HEK293 (cell line): Measurements from ENCODE around the gene TTL.

Experiments used
- CTCF ChIA-PET: fragments of 350-600 bp; formaldehyde crosslinking; extraction: SDS; loops from one replicate; lab custom pipeline; 2021; ENCODE audit warnings: antibody characterized with exemption; lab: Yijun Ruan, JAX
- POLR2A ChIA-PET: fragments of 300-600 bp; formaldehyde crosslinking; extraction: SDS; loops from one replicate; lab custom pipeline; 2020; ENCODE audit warnings: antibody characterized with exemption, inconsistent platforms; lab: Yijun Ruan, JAX
- H3K27ac ChIP-seq: fragments of 200-500 bp; sonication (Bioruptor generic); 2 replicates; pipeline ENCODE4 v1.5.1; 2014; ENCODE audit warnings: low read depth, low read length, control low read depth, inconsistent platforms; ENCODE audit errors: extremely low read depth
- H3K36me3 ChIP-seq, 2 experiments: fragments of 200-500 bp in 1 of 2; sonication (Bioruptor generic) in 1 of 2; 1 replicate in 1 of 2; 2 replicates in 1 of 2; pipeline ENCODE4 v1.5.1; 2014 to 2017; ENCODE audit warnings: inconsistent platforms in 2 of 2, low read length in 2 of 2; ENCODE audit not compliant: control insufficient read depth in 2 of 2, insufficient read depth in 1 of 2
- H3K4me1 ChIP-seq: fragments of 200-500 bp; sonication (Bioruptor generic); 2 replicates; pipeline ENCODE4 v1.5.1; 2014; ENCODE audit warnings: mild to moderate bottlenecking, low read length, inconsistent platforms; ENCODE audit not compliant: control insufficient read depth, insufficient read depth
- H3K4me3 ChIP-seq: 2 replicates; pipeline ENCODE4 v1.5.1; 2011; ENCODE audit warnings: low read depth, mild to moderate bottlenecking, control low read depth, low read length, moderate library complexity
- H3K9me3 ChIP-seq: fragments of 200-500 bp; sonication (Bioruptor generic); 2 replicates; pipeline ENCODE4 v1.5.1; 2014; ENCODE audit warnings: low read depth, low read length, inconsistent platforms; ENCODE audit not compliant: control insufficient read depth, insufficient read depth
- MZF1 ChIP-seq: fragments of 450-650 bp; formaldehyde crosslinking; IDR thresholded peaks from 2 replicates; pipeline ENCODE4 v1.5.1; 2017; ENCODE audit warnings: missing biosample characterization, missing genetic modification characterization, borderline replicate concordance
- PRDM10 ChIP-seq: fragments of 450-650 bp; formaldehyde crosslinking; IDR thresholded peaks from 2 replicates; pipeline ENCODE4 v1.5.1; 2016; ENCODE audit warnings: missing biosample characterization, missing genetic modification characterization
- ZBTB11 ChIP-seq: fragments of 450-650 bp; formaldehyde crosslinking; conservative IDR thresholded peaks from 2 replicates; pipeline ENCODE4 v1.5.1; 2016; ENCODE audit warnings: low read depth, missing biosample characterization, missing genetic modification characterization
- ZBTB20 ChIP-seq: fragments of 450-650 bp; formaldehyde crosslinking; IDR thresholded peaks from 2 replicates; pipeline ENCODE4 v1.5.1; 2016; ENCODE audit warnings: missing biosample characterization, missing genetic modification characterization
- ZBTB8A ChIP-seq: fragments of 450-650 bp; formaldehyde crosslinking; IDR thresholded peaks from 2 replicates; pipeline ENCODE4 v1.5.1; 2016; ENCODE audit warnings: missing biosample characterization, missing genetic modification characterization
- ZEB2 ChIP-seq: fragments of 450-650 bp; formaldehyde crosslinking; IDR thresholded peaks from 2 replicates; pipeline ENCODE4 v1.5.1; 2016; ENCODE audit warnings: missing biosample characterization, missing genetic modification characterization
- ZNF10 ChIP-seq: fragments of 450-650 bp; formaldehyde crosslinking; IDR thresholded peaks from 2 replicates; pipeline ENCODE4 v1.5.1; 2017; ENCODE audit warnings: missing biosample characterization, missing genetic modification characterization
- ZNF121 ChIP-seq: fragments of 450-650 bp; formaldehyde crosslinking; IDR thresholded peaks from 2 replicates; pipeline ENCODE4 v1.5.1; 2016; ENCODE audit warnings: missing biosample characterization, missing genetic modification characterization
- ZNF16 ChIP-seq: fragments of 450-650 bp; formaldehyde crosslinking; IDR thresholded peaks from 2 replicates; pipeline ENCODE4 v1.5.1; 2016; ENCODE audit warnings: low read depth, missing biosample characterization, missing genetic modification characterization
- ZNF19 ChIP-seq: fragments of 450-650 bp; formaldehyde crosslinking; IDR thresholded peaks from 2 replicates; pipeline ENCODE4; 2016; ENCODE audit warnings: missing biosample characterization, missing genetic modification characterization, low read depth
- ZNF2 ChIP-seq: fragments of 450-650 bp; formaldehyde crosslinking; IDR thresholded peaks from 2 replicates; pipeline ENCODE4 v1.5.1; 2016; ENCODE audit warnings: missing biosample characterization, missing genetic modification characterization
- ZNF335 ChIP-seq: fragments of 450-650 bp; formaldehyde crosslinking; conservative IDR thresholded peaks from 2 replicates; pipeline ENCODE4 v1.5.1; 2016; ENCODE audit warnings: missing biosample characterization, missing genetic modification characterization
- ZNF561 ChIP-seq: fragments of 450-650 bp; IDR thresholded peaks from 2 replicates; pipeline ENCODE4 v1.5.1; 2018; ENCODE audit warnings: missing biosample characterization, missing genetic modification characterization, borderline replicate concordance
- ZNF600 ChIP-seq: fragments of 450-650 bp; formaldehyde crosslinking; IDR thresholded peaks from 2 replicates; pipeline ENCODE4 v1.5.1; 2016; ENCODE audit warnings: missing biosample characterization, missing genetic modification characterization
- ZNF610 ChIP-seq: fragments of 450-650 bp; formaldehyde crosslinking; IDR thresholded peaks from 2 replicates; pipeline ENCODE4 v1.5.1; 2016; ENCODE audit warnings: missing biosample characterization, missing genetic modification characterization, borderline replicate concordance
- ZNF623 ChIP-seq: fragments of 450-650 bp; formaldehyde crosslinking; IDR thresholded peaks from 2 replicates; pipeline ENCODE4 v1.5.1; 2016; ENCODE audit warnings: missing biosample characterization, missing genetic modification characterization
- ZSCAN30 ChIP-seq: fragments of 450-650 bp; IDR thresholded peaks from 2 replicates; pipeline ENCODE4 v1.5.1; 2018; ENCODE audit warnings: missing biosample characterization, mild to moderate bottlenecking, missing genetic modification characterization, moderate library complexity
- TF ChIP-seq, protein P1 (sequence below): fragments of 450-650 bp; formaldehyde crosslinking; IDR thresholded peaks from 2 replicates; pipeline ENCODE4 v1.5.1; 2017; ENCODE audit warnings: missing biosample characterization, missing genetic modification characterization
- TF ChIP-seq, protein P2 (sequence below): fragments of 450-650 bp; formaldehyde crosslinking; IDR thresholded peaks from 2 replicates; pipeline ENCODE4 v1.5.1; 2017; ENCODE audit warnings: missing biosample characterization, missing genetic modification characterization
- TF ChIP-seq, protein P3 (sequence below): fragments of 450-650 bp; formaldehyde crosslinking; optimal IDR thresholded peaks from 2 replicates; pipeline ENCODE3; 2016; ENCODE audit warnings: missing biosample characterization, mild to moderate bottlenecking, missing genetic modification characterization
- TF ChIP-seq, protein P4 (sequence below): fragments of 450-650 bp; formaldehyde crosslinking; IDR thresholded peaks from 2 replicates; pipeline ENCODE4 v1.5.1; 2016; ENCODE audit warnings: missing biosample characterization, missing genetic modification characterization
- TF ChIP-seq, protein P5 (sequence below): fragments of 450-650 bp; formaldehyde crosslinking; IDR thresholded peaks from 2 replicates; pipeline ENCODE4 v1.5.1; 2016; ENCODE audit warnings: missing biosample characterization, missing genetic modification characterization

Gene TTL

GRCh38 chr2:112481050-112481527 is 867 bp upstream of the TTL start:
- Histone ChIP-seq H3K4me1 (peaks cover 3% of the 10 kb centered on the region; the same call in 1 of the 2 replicates), H3K4me3 (peak overlapping the region; percentile 83), H3K9me3 (no peaks in the 10 kb centered on the region), H3K36me3 (peaks cover 0 to 10% of the 10 kb centered on the region in 2 experiments; a peak in 2 of 3 replicates), H3K27ac (peak overlapping the region; percentile 76)
- ChIA-PET CTCF (interaction anchor here (0.6 to 2.4 kb wide), 10 partner anchors 9 to 649 kb away, joined by 3 to 12 read pairs (median 4); no protein-coding TSS in a partner anchor), POLR2A (interaction anchor here (0.6 to 1.3 kb wide), 2 partner anchors 77 to 226 kb away, joined by 3 to 4 read pairs; partner anchors contain the start of gene ZC3H8)
- TF ChIP-seq, protein P1, sequence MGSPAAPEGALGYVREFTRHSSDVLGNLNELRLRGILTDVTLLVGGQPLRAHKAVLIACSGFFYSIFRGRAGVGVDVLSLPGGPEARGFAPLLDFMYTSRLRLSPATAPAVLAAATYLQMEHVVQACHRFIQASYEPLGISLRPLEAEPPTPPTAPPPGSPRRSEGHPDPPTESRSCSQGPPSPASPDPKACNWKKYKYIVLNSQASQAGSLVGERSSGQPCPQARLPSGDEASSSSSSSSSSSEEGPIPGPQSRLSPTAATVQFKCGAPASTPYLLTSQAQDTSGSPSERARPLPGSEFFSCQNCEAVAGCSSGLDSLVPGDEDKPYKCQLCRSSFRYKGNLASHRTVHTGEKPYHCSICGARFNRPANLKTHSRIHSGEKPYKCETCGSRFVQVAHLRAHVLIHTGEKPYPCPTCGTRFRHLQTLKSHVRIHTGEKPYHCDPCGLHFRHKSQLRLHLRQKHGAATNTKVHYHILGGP (tag by site-specific recombination), result no peak
- TF ChIP-seq ZBTB8A (tag by site-specific recombination) (peak; percentile 98), ZNF623 (no peak), ZSCAN30 (tag by site-specific recombination) (no peak), ZNF2 (tag by site-specific recombination) (0 out of 2 replicates have a peak, but pooled peaks have one; percentile 46), PRDM10 (tag by site-specific recombination) (0 out of 2 replicates have a peak, but pooled peaks have one; percentile 22), ZNF16 (tag by site-specific recombination) (no peak), ZEB2 (tag by site-specific recombination) (0 out of 2 replicates have a peak, but pooled peaks have one; percentile 51), MZF1 (no peak), ZNF610 (tag by site-specific recombination) (no peak), ZBTB20 (tag by site-specific recombination) (peak; percentile 70; the same call in 1 of the 2 replicates), ZNF19 (tag by site-specific recombination) (no peak), ZNF600 (tag by site-specific recombination) (peak; percentile 66; the same call in 1 of the 2 replicates), ZNF561 (tag by site-specific recombination) (0 out of 2 replicates have a peak, but pooled peaks have one; percentile 50), ZBTB11 (tag by site-specific recombination) (peak; percentile 87), ZNF10 (tag by site-specific recombination) (no peak), ZNF335 (tag by site-specific recombination) (peak; percentile 73), ZNF121 (tag by site-specific recombination) (no peak)
- TF ChIP-seq, protein P2, sequence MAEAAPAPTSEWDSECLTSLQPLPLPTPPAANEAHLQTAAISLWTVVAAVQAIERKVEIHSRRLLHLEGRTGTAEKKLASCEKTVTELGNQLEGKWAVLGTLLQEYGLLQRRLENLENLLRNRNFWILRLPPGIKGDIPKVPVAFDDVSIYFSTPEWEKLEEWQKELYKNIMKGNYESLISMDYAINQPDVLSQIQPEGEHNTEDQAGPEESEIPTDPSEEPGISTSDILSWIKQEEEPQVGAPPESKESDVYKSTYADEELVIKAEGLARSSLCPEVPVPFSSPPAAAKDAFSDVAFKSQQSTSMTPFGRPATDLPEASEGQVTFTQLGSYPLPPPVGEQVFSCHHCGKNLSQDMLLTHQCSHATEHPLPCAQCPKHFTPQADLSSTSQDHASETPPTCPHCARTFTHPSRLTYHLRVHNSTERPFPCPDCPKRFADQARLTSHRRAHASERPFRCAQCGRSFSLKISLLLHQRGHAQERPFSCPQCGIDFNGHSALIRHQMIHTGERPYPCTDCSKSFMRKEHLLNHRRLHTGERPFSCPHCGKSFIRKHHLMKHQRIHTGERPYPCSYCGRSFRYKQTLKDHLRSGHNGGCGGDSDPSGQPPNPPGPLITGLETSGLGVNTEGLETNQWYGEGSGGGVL (tag by site-specific recombination), result no peak
- TF ChIP-seq, protein P3, sequence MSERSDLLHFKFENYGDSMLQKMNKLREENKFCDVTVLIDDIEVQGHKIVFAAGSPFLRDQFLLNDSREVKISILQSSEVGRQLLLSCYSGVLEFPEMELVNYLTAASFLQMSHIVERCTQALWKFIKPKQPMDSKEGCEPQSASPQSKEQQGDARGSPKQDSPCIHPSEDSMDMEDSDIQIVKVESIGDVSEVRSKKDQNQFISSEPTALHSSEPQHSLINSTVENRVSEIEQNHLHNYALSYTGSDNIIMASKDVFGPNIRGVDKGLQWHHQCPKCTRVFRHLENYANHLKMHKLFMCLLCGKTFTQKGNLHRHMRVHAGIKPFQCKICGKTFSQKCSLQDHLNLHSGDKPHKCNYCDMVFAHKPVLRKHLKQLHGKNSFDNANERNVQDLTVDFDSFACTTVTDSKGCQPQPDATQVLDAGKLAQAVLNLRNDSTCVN, result peak; percentile 46
- TF ChIP-seq, protein P4, sequence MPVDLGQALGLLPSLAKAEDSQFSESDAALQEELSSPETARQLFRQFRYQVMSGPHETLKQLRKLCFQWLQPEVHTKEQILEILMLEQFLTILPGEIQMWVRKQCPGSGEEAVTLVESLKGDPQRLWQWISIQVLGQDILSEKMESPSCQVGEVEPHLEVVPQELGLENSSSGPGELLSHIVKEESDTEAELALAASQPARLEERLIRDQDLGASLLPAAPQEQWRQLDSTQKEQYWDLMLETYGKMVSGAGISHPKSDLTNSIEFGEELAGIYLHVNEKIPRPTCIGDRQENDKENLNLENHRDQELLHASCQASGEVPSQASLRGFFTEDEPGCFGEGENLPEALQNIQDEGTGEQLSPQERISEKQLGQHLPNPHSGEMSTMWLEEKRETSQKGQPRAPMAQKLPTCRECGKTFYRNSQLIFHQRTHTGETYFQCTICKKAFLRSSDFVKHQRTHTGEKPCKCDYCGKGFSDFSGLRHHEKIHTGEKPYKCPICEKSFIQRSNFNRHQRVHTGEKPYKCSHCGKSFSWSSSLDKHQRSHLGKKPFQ (tag by site-specific recombination), result no peak
- TF ChIP-seq, protein P5, sequence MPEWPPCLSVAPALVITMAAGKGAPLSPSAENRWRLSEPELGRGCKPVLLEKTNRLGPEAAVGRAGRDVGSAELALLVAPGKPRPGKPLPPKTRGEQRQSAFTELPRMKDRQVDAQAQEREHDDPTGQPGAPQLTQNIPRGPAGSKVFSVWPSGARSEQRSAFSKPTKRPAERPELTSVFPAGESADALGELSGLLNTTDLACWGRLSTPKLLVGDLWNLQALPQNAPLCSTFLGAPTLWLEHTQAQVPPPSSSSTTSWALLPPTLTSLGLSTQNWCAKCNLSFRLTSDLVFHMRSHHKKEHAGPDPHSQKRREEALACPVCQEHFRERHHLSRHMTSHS (tag by site-specific recombination), result no peak
